Endothelial cell of umbilical vein (primary cell): ENCODE measurements around the gene SLC26A11. TPM values are rescaled to one million over a fixed set of nuclear protein-coding genes. Genes with fewer than 3 reads are reported as not detected.

Experiments used
- BruUV-seq: library from RNA; stranded (reverse); fragments of 400-500 nt; replicated peaks from 2 replicates; lab custom pipeline; 2021; lab: Mats Ljungman, UMichigan
- CTCF ChIA-PET: fragments of 300-600, 350-600 bp; sonication (Branson Sonifier 250); formaldehyde crosslinking; loops from one replicate; lab custom pipeline; 2021; ENCODE audit warnings: antibody characterized with exemption, inconsistent platforms; lab: Charles Lee
- POLR2A ChIA-PET: fragments of 300-600, 350-600 bp; sonication (Branson Sonifier 250); formaldehyde crosslinking; loops from one replicate; lab custom pipeline; 2021; ENCODE audit warnings: antibody characterized with exemption, inconsistent platforms; lab: Charles Lee
- DNase-seq: peaks from one replicate; pipeline ENCODE4 v3.0.0-alpha.2; 2011; ENCODE audit warnings: low read depth, low spot score
- FAIRE-seq: peaks from 2 replicates; lab custom pipeline; 2011; peaks lifted over from hg19 to GRCh38; lab: Jason Lieb, UNC
- H2AFZ ChIP-seq: 2 replicates; pipeline ENCODE4 v1.6.0; 2012; ENCODE audit warnings: low read depth, low read length, control low read depth, inconsistent platforms
- H3K27ac ChIP-seq: 2 replicates; pipeline ENCODE4 v1.5.1; 2011; ENCODE audit warnings: low read depth, mild to moderate bottlenecking, control low read depth, low read length, moderate library complexity; ENCODE audit not compliant: insufficient read depth
- H3K27me3 ChIP-seq, 2 experiments: 2 replicates each; pipeline versions ENCODE4 v1.6.0 to v1.6.1; 2011; ENCODE audit warnings: low read length in 2 of 2, mixed read lengths in 1 of 2; ENCODE audit not compliant: control insufficient read depth in 2 of 2, insufficient read depth in 2 of 2
- H3K36me3 ChIP-seq, 2 experiments: 2 replicates in 1 of 2; 3 replicates in 1 of 2; pipeline ENCODE4 v1.5.1; 2011; ENCODE audit warnings: low read length in 2 of 2, mild to moderate bottlenecking in 1 of 2, moderate library complexity in 1 of 2; ENCODE audit not compliant: control insufficient read depth in 2 of 2, insufficient read depth in 2 of 2; ENCODE audit errors: extremely low read depth in 1 of 2
- H3K4me1 ChIP-seq: 3 replicates; pipeline ENCODE4 v1.5.1; 2011; ENCODE audit warnings: mild to moderate bottlenecking, low read length; ENCODE audit not compliant: control insufficient read depth, insufficient read depth; ENCODE audit errors: extremely low read depth
- H3K4me2 ChIP-seq: 2 replicates; pipeline ENCODE4 v1.6.1; 2011; ENCODE audit warnings: low read length, control low read depth, mixed read lengths; ENCODE audit not compliant: insufficient read depth
- H3K4me3 ChIP-seq, 3 experiments: fragments of 200-600 bp in 1 of 3; sonication (generic), shearing (Covaris generic) in 1 of 3; replicated peaks in 1 of 3; 2 replicates each; pipeline ENCODE4 v1.5.1; 2011 to 2016; ENCODE audit warnings: control low read depth in 3 of 3, low read length in 3 of 3, mild to moderate bottlenecking in 2 of 3, inconsistent platforms in 1 of 3, low read depth in 1 of 3, moderate library complexity in 1 of 3; ENCODE audit not compliant: insufficient read depth in 1 of 3
- H3K79me2 ChIP-seq: 2 replicates; pipeline ENCODE4 v1.6.0; 2012; ENCODE audit warnings: low read length, inconsistent platforms; ENCODE audit not compliant: control insufficient read depth, insufficient read depth
- H3K9ac ChIP-seq: replicated peaks from 2 replicates; pipeline ENCODE3; 2011; ENCODE audit warnings: low read length, control low read depth; ENCODE audit not compliant: insufficient read depth; ENCODE audit errors: extremely low read depth
- H3K9me1 ChIP-seq: replicated peaks from 3 replicates; pipeline ENCODE4 v1.6.0; 2011; ENCODE audit warnings: mild to moderate bottlenecking, low read length; ENCODE audit not compliant: control insufficient read depth, insufficient read depth; ENCODE audit errors: extremely low read depth
- H3K9me3 ChIP-seq: replicated peaks from 2 replicates; pipeline ENCODE4 v1.5.1; 2012; ENCODE audit warnings: low read length, inconsistent platforms; ENCODE audit not compliant: control insufficient read depth, insufficient read depth
- H4K20me1 ChIP-seq: replicated peaks from 2 replicates; pipeline ENCODE3; 2011; ENCODE audit warnings: mild to moderate bottlenecking, low read length; ENCODE audit not compliant: control insufficient read depth, insufficient read depth; ENCODE audit errors: extremely low read depth
- EZH2 ChIP-seq: IDR thresholded peaks from 2 replicates; pipeline ENCODE4 v1.6.1; 2012; ENCODE audit warnings: borderline replicate concordance, low read depth, mild to moderate bottlenecking, moderate library complexity, low read length, inconsistent platforms; ENCODE audit not compliant: severe bottlenecking
- GATA2 ChIP-seq: IDR thresholded peaks from 2 replicates; pipeline ENCODE4 v1.7.0; 2011; ENCODE audit warnings: low read depth, mild to moderate bottlenecking, moderate library complexity, mixed read lengths, low read length; ENCODE audit not compliant: insufficient read length, insufficient read depth
- MYC ChIP-seq: IDR thresholded peaks from one replicate; pipeline ENCODE4 v1.6.1; 2011; ENCODE audit warnings: mild to moderate bottlenecking, low read depth, low read length
- POLR2AphosphoS5 ChIP-seq: IDR thresholded peaks from 2 replicates; pipeline ENCODE4 v1.6.1; 2012; ENCODE audit warnings: low read depth, mild to moderate bottlenecking, control low read depth, low read length, moderate library complexity; ENCODE audit not compliant: insufficient read depth
- dilution Hi-C: fragments of 300-500 bp; cut with MboI; formaldehyde crosslinking; loops from one replicate; pipeline ENCODE4 v1.15.0; 2019; ENCODE audit warnings: low sequenced_read_pairs; ENCODE audit not compliant: extremely low pct_ligation_motif_present
- intact Hi-C: fragments of 100-400 bp; cut with micrococcal nuclease; formaldehyde crosslinking; loops from one replicate; pipeline ENCODE4 v1.10.0; 2022
- polyA plus RNA-seq, 4 experiments: library from polyadenylated mRNA; depleted of rRNA in 3 of 4; stranded (reverse) in 3 of 4; unstranded in 1 of 4; fragments of >200 nt; gene quantifications; 2 replicates each; pipeline versions ENCODE4 v1.2.1 to v1.2.3, GENCODE V29; 2011 to 2012; ENCODE audit warnings: missing spikeins in 1 of 4
- total RNA-seq: library from RNA; stranded (reverse); gene quantifications from 2 replicates; pipeline ENCODE4 v1.2.3, GENCODE V29; 2021

SLC26A11 gene
- total and polyA plus RNA-seq, 2 donors (not counting 3 experiments of a cell fraction or from before 2014, with no cell fraction given): 25.2 to 33.0 TPM

GRCh38 chr17:80190716-80191115 lies 29.5 kb upstream of the SLC26A11 start:
- Histone ChIP-seq H4K20me1 (no peaks in the 10 kb centered on the region), H3K4me1 (no peaks in the 10 kb centered on the region), H3K9ac (no peak overlapping the region), H3K4me2 (no peak overlapping the region), H3K27me3 (peaks cover 0 to 5% of the 10 kb centered on the region in 2 experiments), H3K79me2 (no peaks in the 10 kb centered on the region), H3K9me1 (no peaks in the 10 kb centered on the region), H3K4me3 (no peak overlapping the region), H2AFZ (no peak overlapping the region), H3K27ac (no peak overlapping the region), H3K9me3 (no peaks in the 10 kb centered on the region), H3K36me3 (no peaks in the 10 kb centered on the region)
- dilution Hi-C loops (no loop called here), intact Hi-C loops (no loop called here)
- TF ChIP-seq GATA2 (no peak), POLR2AphosphoS5 (no peak), MYC (no peak)
- CTCF ChIA-PET: no interaction called here
- FAIRE-seq (no peak), DNase-seq (no peak)
- BruUV-seq: no TSS peak
- POLR2A ChIA-PET: no interaction called here

GRCh38 chr17:80191192-80191591 lies 29.0 kb upstream of the SLC26A11 start:
- dilution Hi-C loops (no loop called here), intact Hi-C loops (no loop called here)
- no peak for TF ChIP-seq EZH2
- no peak for TF ChIP-seq GATA2
- POLR2A ChIA-PET: no interaction called here
- no peaks in the 10 kb centered on the region for H3K9me1 ChIP-seq
- no peak overlapping the region for H3K4me3 ChIP-seq
- peaks cover 0 to 5% of the 10 kb centered on the region in 2 experiments for H3K27me3 ChIP-seq
- no peak overlapping the region for H3K4me2 ChIP-seq
- H2AFZ ChIP-seq: no peak overlapping the region
- no peaks in the 10 kb centered on the region for H3K36me3 ChIP-seq
- DNase-seq (no peak), FAIRE-seq (no peak)
- no peak overlapping the region for H3K27ac ChIP-seq
- CTCF ChIA-PET: interaction anchor here (1.3 to 1.5 kb wide), 3 partner anchors 10 to 14 kb away, joined by 4 to 5 read pairs (median 4); no protein-coding TSS in a partner anchor
- BruUV-seq: no TSS peak
- H3K9me3 ChIP-seq: no peaks in the 10 kb centered on the region
- H3K9ac ChIP-seq: no peak overlapping the region
- no peaks in the 10 kb centered on the region for H3K79me2 ChIP-seq
- H3K4me1 ChIP-seq: no peaks in the 10 kb centered on the region
- H4K20me1 ChIP-seq: no peaks in the 10 kb centered on the region
